Brain microvascular endothelial cell (primary cell): ENCODE data around the gene TXNRD1.

Experiments used
- DNase-seq: peaks from one replicate; pipeline ENCODE4 v3.0.0-alpha.2; 2020
- H3K27ac ChIP-seq: fragments of 250-450 bp; sonication (Bioruptor Pico); 2 replicates; pipeline ENCODE4 v1.5.1; 2020; ENCODE audit warnings: mild to moderate bottlenecking, moderate library complexity
- H3K27me3 ChIP-seq: fragments of 250-450 bp; sonication (Bioruptor Pico); replicated peaks from 2 replicates; pipeline ENCODE4 v1.5.1; 2020; ENCODE audit warnings: mild to moderate bottlenecking
- H3K36me3 ChIP-seq: fragments of 250-450 bp; sonication (Bioruptor Pico); replicated peaks from 2 replicates; pipeline ENCODE4 v1.5.1; 2020; ENCODE audit warnings: mild to moderate bottlenecking
- H3K4me3 ChIP-seq: 2 replicates; pipeline ENCODE4 v1.5.1; 2011; ENCODE audit warnings: low read depth, mild to moderate bottlenecking, control low read depth, low read length, moderate library complexity
- CTCF ChIP-seq: IDR thresholded peaks from 2 replicates; pipeline ENCODE4 v1.5.1; 2011; ENCODE audit warnings: low read depth, mild to moderate bottlenecking, moderate library complexity, low read length, control low read depth, inconsistent platforms; ENCODE audit errors: missing control alignments
- in situ Hi-C: cut with HindIII; loops from 2 replicates; pipeline ENCODE4 v1.10.0; 2017; ENCODE audit warnings: low sequenced_read_pairs, low pct_ligation_motif_present

TXNRD1 gene

GRCh38 chr12:104247698-104248097, 32.1 kb downstream of the TXNRD1 start:
- no peak overlapping the region for H3K27ac ChIP-seq
- H3K27me3 ChIP-seq: no peaks in the 10 kb centered on the region
- no peak for DNase-seq
- no peak overlapping the region for H3K4me3 ChIP-seq
- in situ Hi-C loops: no loop called here
- no peaks in the 10 kb centered on the region for H3K36me3 ChIP-seq
- no peak for TF ChIP-seq CTCF

DNA sequence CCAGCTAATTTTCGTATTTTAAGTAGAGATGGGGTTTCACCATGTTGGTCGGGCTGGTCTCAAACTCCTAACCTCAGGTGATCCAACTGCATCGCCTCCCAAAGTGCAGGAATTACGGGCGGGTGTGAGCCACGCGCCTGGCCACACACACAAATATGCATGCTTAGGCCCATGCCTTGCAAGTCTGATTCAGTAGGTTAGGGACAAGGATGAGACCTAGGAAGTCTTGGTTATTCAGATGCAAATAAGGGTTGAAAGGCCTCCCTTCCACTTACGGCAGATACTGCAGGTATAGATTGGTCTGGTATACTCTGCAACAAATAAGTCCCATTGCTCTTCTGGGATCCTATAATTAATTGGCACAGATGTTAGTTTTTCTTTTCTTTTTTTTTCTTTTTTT, 32.9 kb downstream of the TXNRD1 start:
- Histone ChIP-seq H3K36me3 (no peaks in the 10 kb centered on the region), H3K27ac (no peak overlapping the region), H3K4me3 (no peak overlapping the region), H3K27me3 (no peaks in the 10 kb centered on the region)
- DNase-seq: no peak
- in situ Hi-C loops: no loop called here
- no peak for TF ChIP-seq CTCF

DNA sequence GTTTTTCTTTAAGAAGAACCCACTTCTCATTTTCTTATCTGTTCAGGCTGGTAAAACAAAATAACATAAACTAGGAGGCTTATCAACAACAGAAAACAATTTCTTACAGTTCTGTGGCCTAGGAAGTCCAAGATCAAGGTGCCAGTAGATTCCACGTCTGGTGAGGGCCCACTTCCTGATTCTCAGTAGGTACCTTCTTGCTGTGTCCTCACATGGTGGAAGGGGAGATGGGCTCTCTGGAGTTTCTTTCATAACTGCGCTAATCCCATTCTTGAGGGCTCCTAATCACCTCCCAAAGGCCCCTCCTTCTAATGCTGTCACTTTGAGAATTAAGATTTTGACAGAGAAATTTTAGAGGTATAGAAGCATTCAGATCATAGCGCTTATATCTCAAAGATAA, 33.4 kb downstream of the TXNRD1 start:
- no peaks in the 10 kb centered on the region for H3K27me3 ChIP-seq
- no peaks in the 10 kb centered on the region for H3K36me3 ChIP-seq
- DNase-seq: no peak
- in situ Hi-C loops: no loop called here
- H3K4me3 ChIP-seq: no peak overlapping the region
- no peak for TF ChIP-seq CTCF
- H3K27ac ChIP-seq: no peak overlapping the region

DNA sequence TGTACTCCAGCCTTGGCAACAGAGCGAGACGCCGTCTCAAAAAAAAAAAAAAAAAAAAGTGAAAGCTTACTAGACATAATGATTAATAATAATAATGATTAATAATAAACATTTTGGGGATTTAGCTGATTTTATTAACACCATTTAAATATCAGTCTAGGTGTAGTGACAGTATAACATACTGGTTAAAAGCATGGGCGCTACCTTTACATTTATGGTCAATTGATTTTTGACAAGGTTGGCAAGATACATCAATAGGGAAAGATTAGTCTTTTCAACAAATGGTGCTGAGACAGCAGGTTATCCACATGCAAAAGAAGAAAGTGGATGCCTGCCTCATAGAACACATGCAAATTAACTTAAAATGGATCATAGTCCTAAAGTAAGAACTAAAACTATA, 34.3 kb downstream of the TXNRD1 start:
- no peak for TF ChIP-seq CTCF
- Histone ChIP-seq H3K4me3 (no peak overlapping the region), H3K27ac (no peak overlapping the region), H3K27me3 (no peaks in the 10 kb centered on the region), H3K36me3 (no peaks in the 10 kb centered on the region)
- in situ Hi-C loops: no loop called here
- no peak for DNase-seq

DNA sequence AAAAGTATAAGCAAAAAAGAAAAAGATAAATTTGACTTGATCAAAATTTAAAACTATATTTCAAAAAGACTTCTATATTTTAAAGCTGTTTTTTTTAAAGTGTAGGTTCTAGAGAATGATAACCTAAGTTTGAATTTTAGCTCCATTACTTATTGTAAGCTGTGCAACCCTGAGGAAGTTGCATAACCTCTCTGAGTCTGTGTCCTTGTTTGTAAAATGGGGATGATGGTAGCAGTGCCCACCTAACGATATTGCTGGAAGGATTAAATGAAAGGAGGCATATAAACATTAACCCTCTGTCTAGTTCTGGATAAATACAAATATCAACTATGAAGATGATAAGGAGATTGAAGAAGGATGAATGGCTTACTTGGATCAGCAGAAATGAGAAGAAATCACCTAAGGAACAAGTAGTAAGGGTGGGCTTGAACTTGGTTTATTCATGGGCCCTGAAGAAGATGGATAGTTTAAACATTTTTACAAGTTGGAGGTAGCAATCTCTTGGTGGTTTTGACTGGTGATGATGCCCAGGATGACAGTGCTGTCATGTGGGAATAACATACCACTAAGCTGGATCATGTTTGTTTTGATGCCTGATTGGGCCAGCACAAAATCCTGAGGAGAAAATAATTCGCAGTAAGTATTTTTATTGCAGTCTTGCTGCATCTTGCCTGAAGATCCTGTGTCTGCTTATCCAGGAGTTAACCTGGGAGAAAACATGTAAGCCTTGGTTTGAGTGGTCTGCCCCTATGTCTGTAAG, 35.0 kb downstream of the TXNRD1 start:
- Histone ChIP-seq H3K36me3 (no peaks in the 10 kb centered on the region), H3K27ac (no peak overlapping the region), H3K27me3 (no peaks in the 10 kb centered on the region), H3K4me3 (no peak overlapping the region)
- DNase-seq: no peak
- TF ChIP-seq CTCF: no peak
- in situ Hi-C loops: no loop called here
